ENCODE measurements around the gene UBFD1.
"Not testable (repeated sequence)": the region's sequence is repeated elsewhere in the genome, so short reads cannot be mapped to it uniquely, and the experiment has no call there.

UBFD1 gene

DNA sequence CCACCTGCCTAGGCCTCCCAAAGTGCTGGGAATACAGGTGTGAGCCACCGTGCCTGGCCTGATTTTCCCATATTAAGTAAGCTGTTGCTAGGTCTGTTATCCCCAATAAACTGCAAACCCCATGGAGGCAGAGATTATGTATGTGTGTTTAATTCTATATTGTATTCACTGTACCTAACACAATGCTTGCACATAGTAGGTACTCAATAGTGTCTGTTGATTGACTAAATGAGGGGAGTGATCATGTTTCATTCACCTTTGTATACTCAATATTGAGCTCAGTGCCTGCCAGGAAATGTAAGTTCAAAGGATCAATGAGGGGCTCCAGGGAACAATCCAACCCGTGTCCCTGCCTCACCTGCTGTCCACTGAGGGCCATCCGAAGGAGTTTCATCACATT lies 32.6 kb upstream of the UBFD1 start:
- DNase-seq (ENCODE audit: low read depth in 1 of 2, low spot score in 1 of 2) = no peak

DNA sequence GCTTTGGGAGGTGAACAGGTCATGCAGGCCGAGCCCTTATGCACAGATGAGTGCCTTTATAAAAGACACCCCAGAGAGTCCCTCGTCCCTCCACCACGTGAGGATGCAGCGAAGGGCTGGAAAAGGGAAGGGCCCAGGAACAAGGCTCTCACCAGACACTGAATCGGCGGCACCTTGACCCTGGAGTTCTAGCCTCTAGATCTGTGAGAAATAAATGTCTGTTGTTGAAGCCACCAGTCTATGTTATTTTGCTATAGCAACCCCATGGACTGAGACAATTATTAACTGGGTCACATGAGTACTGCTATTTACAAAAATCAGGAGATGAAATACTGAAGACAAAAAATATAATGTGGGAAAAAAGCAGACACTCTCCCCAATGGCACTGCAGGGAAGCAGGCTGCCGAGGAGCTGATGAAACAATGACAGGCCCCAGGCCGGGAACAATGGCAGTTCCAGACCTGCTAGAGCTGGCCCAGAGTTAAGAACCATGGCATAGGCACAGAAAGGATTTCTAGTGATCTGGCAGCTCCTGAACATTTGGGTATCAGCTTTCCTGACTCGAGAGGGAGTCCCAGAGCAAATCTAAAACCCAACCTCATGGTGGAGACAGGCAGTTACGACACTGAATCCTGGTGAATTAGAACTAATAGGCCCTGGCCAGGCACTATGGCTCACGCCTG lies 29.4 kb upstream of the UBFD1 start:
- no peak for DNase-seq (ENCODE audit: low read depth in 1 of 2, low spot score in 1 of 2)

DNA sequence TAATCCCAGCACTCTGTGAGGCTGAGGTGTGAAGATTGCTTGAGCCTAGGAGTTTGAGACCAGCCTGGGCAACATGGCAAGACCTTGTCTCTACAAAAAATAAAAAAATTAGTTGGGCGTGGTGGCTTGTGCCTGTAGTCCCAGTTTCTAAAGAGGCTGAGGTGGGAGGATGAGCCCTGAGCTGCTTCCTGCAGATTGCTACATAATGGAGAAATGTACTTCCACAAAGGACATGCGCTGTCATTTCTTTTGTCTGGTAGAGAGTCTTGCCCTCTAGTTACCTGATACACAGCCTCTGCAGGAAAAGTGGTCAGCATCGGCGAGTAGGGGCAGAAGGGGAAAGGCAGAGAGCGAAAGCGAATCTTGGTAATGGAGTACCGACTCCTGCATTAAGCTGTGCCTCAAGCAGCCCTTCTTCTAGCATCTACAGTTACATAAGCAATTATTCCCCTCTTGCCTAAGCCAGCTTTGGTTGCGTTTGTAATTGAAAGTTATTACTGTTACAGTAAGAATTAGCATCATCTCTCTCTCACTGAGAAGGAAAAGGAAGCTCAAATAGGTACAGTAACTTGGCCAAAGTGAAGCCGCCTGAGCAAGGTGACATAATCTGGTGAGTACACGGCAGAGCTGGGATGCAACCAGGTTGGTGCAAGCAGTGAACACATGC lies 28.8 kb upstream of the UBFD1 start:
- no peak for DNase-seq (ENCODE audit: low read depth in 1 of 2, low spot score in 1 of 2)

- no peak for DNase-seq (ENCODE audit: low read depth in 1 of 2, low spot score in 1 of 2)
Measured at GRCh38 chr16:23530062-23530461, 27.5 kb upstream of the UBFD1 start.

DNA sequence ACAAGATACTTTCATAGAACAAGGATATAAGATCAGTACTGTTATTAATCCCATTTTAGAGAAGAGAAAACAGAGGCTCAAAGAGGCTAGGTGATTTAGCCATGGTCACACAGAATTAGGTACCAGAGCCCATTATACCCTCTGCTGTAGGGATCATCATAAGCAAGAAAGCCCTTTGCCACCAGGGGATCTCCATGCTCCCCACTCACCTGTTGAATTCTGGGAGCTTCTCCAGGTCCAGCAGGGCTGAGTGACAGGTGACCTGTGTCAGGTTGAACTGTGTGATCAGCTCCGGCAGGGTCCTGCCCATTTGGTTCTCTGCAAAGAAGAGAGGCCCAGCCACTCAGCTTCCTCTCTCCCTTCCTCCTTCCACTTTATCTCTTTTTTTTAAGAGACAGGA lies 25.1 kb upstream of the UBFD1 start:
- DNase-seq (ENCODE audit: low read depth in 1 of 2, low spot score in 1 of 2) = no peak

- DNase-seq (ENCODE audit: low read depth in 1 of 2, low spot score in 1 of 2) = no peak
Measured at GRCh38 chr16:23534868-23535860, 22.4 kb upstream of the UBFD1 start.

GRCh38 chr16:23535901-23536300 lies 21.6 kb upstream of the UBFD1 start:
- no peak for DNase-seq (ENCODE audit: low read depth in 1 of 2, low spot score in 1 of 2)

GRCh38 chr16:23537390-23537789 lies 20.1 kb upstream of the UBFD1 start:
- DNase-seq (ENCODE audit: low read depth in 1 of 2, low spot score in 1 of 2) = no peak

DNA sequence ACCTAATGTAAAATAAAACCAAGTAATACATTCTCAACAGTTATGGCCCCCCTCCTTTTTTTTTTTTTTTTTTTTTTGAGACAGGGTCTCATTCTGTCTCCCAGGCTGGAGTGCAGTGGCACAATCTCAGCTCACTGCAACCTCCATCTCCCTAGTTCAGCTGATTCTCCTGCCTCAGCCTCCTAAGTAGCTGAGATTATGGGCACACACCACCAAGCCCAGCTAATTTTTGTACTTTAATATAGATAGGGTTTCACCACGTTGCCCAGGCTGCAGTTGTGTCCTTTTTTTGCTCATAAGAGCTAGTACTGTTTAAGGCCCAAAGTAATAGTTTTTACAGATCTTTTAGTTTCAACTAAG lies 18.6 kb upstream of the UBFD1 start:
- DNase-seq (ENCODE audit: low read depth in 1 of 2, low spot score in 1 of 2) = no peak

- no peak for DNase-seq (ENCODE audit: low read depth in 1 of 2, low spot score in 1 of 2)
Measured at GRCh38 chr16:23539984-23540816, 17.3 kb upstream of the UBFD1 start.

DNA sequence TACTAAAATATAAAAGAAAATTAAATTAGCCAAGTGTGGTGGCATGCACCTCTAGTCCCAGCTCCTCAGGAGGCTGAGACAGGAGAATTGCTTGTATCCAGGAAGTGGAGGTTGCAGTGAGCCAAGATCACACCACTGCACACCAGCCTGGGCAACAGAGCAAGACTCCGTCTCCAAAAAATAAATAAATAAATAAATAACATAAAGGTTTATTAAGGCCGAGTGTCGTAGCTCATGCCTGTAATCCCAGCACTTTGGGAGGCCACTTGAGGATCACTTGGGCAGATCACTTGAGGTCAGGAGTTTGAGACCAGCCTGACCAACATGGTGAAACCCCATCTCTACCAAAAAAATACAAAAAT lies 16.7 kb upstream of the UBFD1 start:
- not testable (repeated sequence) for DNase-seq (ENCODE audit: low read depth in 1 of 2, low spot score in 1 of 2)

GRCh38 chr16:23544436-23544835 lies 13.1 kb upstream of the UBFD1 start:
- DNase-seq (ENCODE audit: low read depth in 1 of 2, low spot score in 1 of 2) = no peak

DNA sequence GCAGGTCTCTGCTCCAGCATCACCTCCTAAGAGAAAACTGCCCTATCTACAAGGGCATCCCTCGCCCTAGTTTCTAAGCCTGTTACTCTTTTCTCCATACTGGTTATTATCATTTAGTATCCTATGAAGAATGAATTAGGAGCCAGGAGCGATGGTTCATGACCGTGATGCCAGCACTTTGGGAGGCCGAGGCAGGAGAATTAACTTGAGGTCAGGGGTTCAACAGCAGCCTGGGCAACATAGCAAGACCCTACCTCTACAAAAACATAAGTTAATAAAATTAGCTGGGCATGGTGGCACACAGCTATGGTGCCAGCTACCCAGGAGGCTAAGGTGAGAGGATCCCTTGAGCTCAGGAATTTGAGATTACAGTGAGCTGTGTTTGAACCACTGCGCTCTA lies 7.6 kb upstream of the UBFD1 start:
- DNase-seq (ENCODE audit: low read depth in 1 of 2, low spot score in 1 of 2) = no peak

DNA sequence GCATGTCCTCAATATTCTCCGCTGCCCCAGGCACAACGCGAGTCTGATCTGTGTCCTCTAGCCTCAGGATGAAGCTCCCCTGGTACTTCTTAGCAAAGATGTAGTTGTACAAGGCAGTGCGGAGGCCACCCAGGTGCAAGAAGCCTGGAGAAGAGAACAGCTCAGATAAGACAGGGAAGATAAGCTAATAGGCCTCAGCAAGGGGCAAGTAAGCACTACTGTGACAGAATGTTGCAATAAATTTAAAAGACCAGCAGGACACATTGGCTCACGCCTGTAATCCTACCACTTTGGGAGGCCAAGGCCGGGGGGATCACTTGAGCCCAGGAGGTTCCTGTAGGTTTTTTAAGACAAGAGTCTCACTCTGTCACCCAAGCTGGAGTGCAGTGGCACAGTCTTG lies 5.4 kb upstream of the UBFD1 start:
- DNase-seq (ENCODE audit: low read depth in 1 of 2, low spot score in 1 of 2) = no peak

- DNase-seq (ENCODE audit: low read depth in 1 of 2, low spot score in 1 of 2) = no peak
Measured at GRCh38 chr16:23554536-23554935, 3.0 kb upstream of the UBFD1 start.

DNA sequence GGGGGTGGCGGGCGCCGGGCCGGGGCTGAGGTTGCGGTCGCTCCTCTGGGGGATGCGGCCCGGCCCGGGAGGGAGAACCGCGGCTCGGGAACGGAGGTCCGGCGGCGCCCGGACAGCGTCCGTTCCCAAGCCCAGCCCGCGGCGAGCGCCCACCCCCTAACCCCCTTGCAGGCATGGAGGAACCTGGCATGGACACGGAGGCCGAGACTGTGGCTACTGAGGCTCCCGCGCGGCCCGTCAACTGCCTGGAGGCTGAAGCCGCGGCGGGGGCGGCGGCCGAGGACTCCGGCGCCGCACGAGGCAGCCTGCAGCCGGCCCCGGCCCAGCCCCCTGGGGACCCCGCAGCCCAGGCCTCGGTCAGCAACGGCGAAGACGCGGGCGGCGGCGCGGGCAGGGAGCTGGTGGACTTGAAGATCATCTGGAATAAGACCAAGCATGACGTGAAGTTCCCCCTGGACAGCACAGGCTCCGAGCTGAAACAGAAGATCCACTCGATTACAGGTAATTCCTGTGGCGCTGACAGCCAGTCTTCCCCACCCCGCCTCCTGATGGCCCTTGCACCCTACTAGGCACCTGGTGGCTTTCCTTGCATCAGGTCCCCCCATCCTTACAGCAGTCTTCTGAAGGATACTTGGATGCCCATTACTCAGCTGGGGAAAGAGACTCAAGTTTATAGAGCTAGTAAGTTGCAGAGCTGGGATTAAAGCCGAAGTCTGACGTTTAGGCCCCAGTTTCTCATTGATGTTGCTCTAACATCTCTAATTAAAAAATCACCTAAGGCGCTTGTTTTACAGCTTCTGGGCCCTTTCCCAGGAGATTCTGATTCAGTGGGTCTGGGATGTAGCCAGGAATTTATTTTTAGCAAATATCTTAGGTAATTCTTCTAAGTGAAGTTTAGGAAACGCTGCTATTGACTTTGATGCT lies 514 bp downstream of the UBFD1 start:
- DNase-seq (ENCODE audit: low read depth in 1 of 2, low spot score in 1 of 2) = peak in 1 of 2 donors; percentile 3

DNA sequence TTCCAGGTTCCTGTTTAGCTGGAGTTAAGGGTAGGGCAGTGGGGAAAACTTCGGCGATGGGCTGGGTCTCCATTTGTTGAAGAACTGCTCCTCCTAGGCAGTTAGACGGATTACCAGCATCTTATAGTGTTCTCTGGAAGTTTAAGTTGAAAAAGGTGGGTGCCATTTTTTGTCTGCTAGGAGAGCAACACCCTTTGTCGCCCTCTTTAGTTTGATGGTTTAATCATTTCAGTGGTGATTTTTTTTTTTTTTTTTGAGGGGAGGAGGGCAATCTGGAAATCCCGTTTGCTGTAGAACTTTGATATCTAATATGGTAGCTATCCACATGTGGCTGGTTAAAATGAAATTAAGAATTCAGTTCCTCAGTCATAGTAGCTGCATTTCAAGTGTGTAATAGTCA lies 4.1 kb downstream of the UBFD1 start:
- no peak for DNase-seq (ENCODE audit: low read depth in 1 of 2, low spot score in 1 of 2)

GRCh38 chr16:23562505-23562904 lies 5.0 kb downstream of the UBFD1 start:
- no peak for DNase-seq (ENCODE audit: low read depth in 1 of 2, low spot score in 1 of 2)

DNA sequence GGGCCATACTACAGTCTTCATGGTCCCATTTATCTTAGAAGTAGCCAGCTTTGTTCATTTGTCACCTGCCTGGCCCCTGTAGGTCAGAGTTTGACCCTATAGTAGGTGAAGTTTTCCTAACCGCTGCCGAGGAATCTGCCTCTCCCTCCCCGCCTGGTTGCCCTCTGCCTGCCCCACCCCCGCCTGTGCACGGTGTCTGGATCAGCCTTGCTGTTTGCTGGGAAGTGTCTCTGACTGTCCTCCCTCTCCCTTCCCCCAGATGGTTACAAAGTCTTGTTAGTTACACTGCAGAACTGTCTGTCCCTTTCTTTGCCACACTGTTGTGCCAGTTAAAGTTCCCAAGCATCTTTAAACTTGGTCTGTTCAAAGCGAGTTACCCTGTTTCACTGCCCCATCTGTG lies 5.7 kb downstream of the UBFD1 start:
- no peak for DNase-seq (ENCODE audit: low read depth in 1 of 2, low spot score in 1 of 2)

All from activated T-helper 1 cell treated with anti-CD3 and anti-CD28 coated beads, Interleukin-2, amount 50 U/mL, for 16 hours (primary cell).